GM23338 (cell line): ENCODE measurements around the gene NWD2. TPM values are rescaled to one million over a fixed set of nuclear protein-coding genes. Genes with fewer than 3 reads are reported as not detected.

Experiments used
- ATAC-seq: fragments of 200-7000 bp; cut with Tn5 transposase; 3 replicates; pipeline ENCODE4 v1.9.1; 2020
- DNase-seq: peaks from one replicate; pipeline ENCODE4 v3.0.0-alpha.2; 2015; ENCODE audit warnings: low spot score
- H2AFZ ChIP-seq: fragments of 200-600 bp; sonication (generic); 2 replicates; pipeline ENCODE4 v1.8.0; 2016; ENCODE audit warnings: antibody characterized with exemption, mild to moderate bottlenecking, moderate library complexity
- H3F3A ChIP-seq: fragments of 200-600 bp; sonication (generic); replicated peaks from 2 replicates; pipeline ENCODE4 v1.8.0; 2017; ENCODE audit warnings: antibody characterized with exemption, mixed run types, low read depth
- H3K27ac ChIP-seq: fragments of 200-600 bp; sonication (generic); 2 replicates; pipeline ENCODE4 v1.6.1; 2016; ENCODE audit warnings: low read depth
- H3K27me3 ChIP-seq: fragments of 200-600 bp; sonication (generic); 2 replicates; pipeline ENCODE4 v1.8.0; 2016; ENCODE audit warnings: mild to moderate bottlenecking, mixed run types, moderate library complexity; ENCODE audit not compliant: insufficient read depth
- H3K36me3 ChIP-seq: fragments of 200-600 bp; sonication (generic); 2 replicates; pipeline ENCODE4 v1.8.0; 2016; ENCODE audit warnings: mild to moderate bottlenecking; ENCODE audit not compliant: insufficient read depth
- H3K4me1 ChIP-seq: fragments of 200-600 bp; sonication (generic); 2 replicates; pipeline ENCODE4 v1.8.0; 2016; ENCODE audit warnings: mild to moderate bottlenecking, moderate library complexity; ENCODE audit not compliant: insufficient read depth
- H3K4me2 ChIP-seq: fragments of 200-600 bp; sonication (generic); 2 replicates; pipeline ENCODE4 v1.7.1; 2017; ENCODE audit warnings: mixed run types
- H3K4me3 ChIP-seq: fragments of 200-600 bp; sonication (generic); 2 replicates; pipeline ENCODE4 v1.6.1; 2016; ENCODE audit warnings: mixed run types
- H3K79me2 ChIP-seq: fragments of 200-600 bp; sonication (generic); replicated peaks from 2 replicates; pipeline ENCODE4 v1.8.0; 2017; ENCODE audit warnings: mild to moderate bottlenecking; ENCODE audit not compliant: insufficient read depth
- H3K9me2 ChIP-seq: fragments of 200-600 bp; sonication (generic); 2 replicates; pipeline ENCODE4 v1.8.0; 2017; ENCODE audit not compliant: insufficient read depth
- H4K20me1 ChIP-seq: fragments of 200-600 bp; sonication (generic); replicated peaks from 2 replicates; pipeline ENCODE4 v1.8.0; 2017; ENCODE audit warnings: mild to moderate bottlenecking; ENCODE audit not compliant: insufficient read depth
- H3K27ac Mint-ChIP-seq: 2 replicates; pipeline ENCODE4 v1.8.0; 2020; ENCODE audit warnings: inconsistent platforms, mild to moderate bottlenecking, moderate library complexity, mixed read lengths
- H3K27me3 Mint-ChIP-seq: 3 replicates; pipeline ENCODE4 v1.8.0; 2022; ENCODE audit warnings: low read depth, mild to moderate bottlenecking, moderate library complexity, mixed read lengths, inconsistent platforms; ENCODE audit not compliant: insufficient read depth, poor library complexity
- H3K36me3 Mint-ChIP-seq: 3 replicates; pipeline ENCODE4 v1.8.0; 2021; ENCODE audit warnings: low read depth, mild to moderate bottlenecking, inconsistent platforms, moderate library complexity, mixed read lengths
- H3K4me1 Mint-ChIP-seq: 3 replicates; pipeline ENCODE4 v1.8.0; 2020; ENCODE audit warnings: mild to moderate bottlenecking, inconsistent platforms, mixed read lengths
- H3K4me3 Mint-ChIP-seq: 3 replicates; pipeline ENCODE4 v1.8.0; 2021; ENCODE audit warnings: moderate library complexity, mild to moderate bottlenecking, inconsistent platforms, mixed read lengths
- H3K9me3 Mint-ChIP-seq: 3 replicates; pipeline ENCODE4 v1.8.0; 2020; ENCODE audit warnings: moderate library complexity, mild to moderate bottlenecking, inconsistent platforms, mixed read lengths
- CREB1 ChIP-seq: fragments of 250-450 bp; sonication (Bioruptor Pico); IDR thresholded peaks from 2 replicates; pipeline ENCODE4 v1.5.0; 2020; ENCODE audit warnings: low read depth, mild to moderate bottlenecking, moderate library complexity
- EZH2 ChIP-seq: fragments of 200-600 bp; sonication (generic); IDR thresholded peaks from one replicate; pipeline ENCODE4 v1.8.0; 2017; ENCODE audit warnings: antibody characterized with exemption, mild to moderate bottlenecking, low read depth; ENCODE audit not compliant: unreplicated experiment
- EZH2phosphoT487 ChIP-seq: fragments of 200-600 bp; sonication (generic); IDR thresholded peaks from one replicate; pipeline ENCODE4 v1.8.1; 2018; ENCODE audit warnings: antibody characterized with exemption; ENCODE audit not compliant: unreplicated experiment
- JUNB ChIP-seq: IDR thresholded peaks from one replicate; pipeline ENCODE4 v1.6.1; 2016; ENCODE audit warnings: antibody characterized with exemption; ENCODE audit not compliant: unreplicated experiment
- NANOG ChIP-seq: IDR thresholded peaks from 2 replicates; pipeline ENCODE4 v1.6.1; 2016; ENCODE audit warnings: antibody characterized with exemption, borderline replicate concordance
- POLR2AphosphoS5 ChIP-seq: IDR thresholded peaks from 2 replicates; pipeline ENCODE4 v1.6.1; 2016; ENCODE audit warnings: antibody characterized with exemption, low read depth
- REST ChIP-seq: IDR thresholded peaks from one replicate; pipeline ENCODE4 v1.6.1; 2018; ENCODE audit warnings: antibody characterized with exemption; ENCODE audit not compliant: unreplicated experiment
- STAT1 ChIP-seq: IDR thresholded peaks from one replicate; pipeline ENCODE4 v1.6.1; 2016; ENCODE audit warnings: antibody characterized with exemption; ENCODE audit not compliant: unreplicated experiment
- ZNF114 ChIP-seq: fragments of 250-450 bp; sonication (Bioruptor Pico); IDR thresholded peaks from 2 replicates; pipeline ENCODE4 v1.5.0; 2020; ENCODE audit warnings: mild to moderate bottlenecking, moderate library complexity
- ZNF331 ChIP-seq: fragments of 250-450 bp; sonication (Bioruptor Pico); IDR thresholded peaks from 2 replicates; pipeline ENCODE4 v1.5.0; 2020; ENCODE audit warnings: low read depth, mild to moderate bottlenecking, moderate library complexity
- ZNF462 ChIP-seq: fragments of 250-450 bp; sonication (Bioruptor Pico); IDR thresholded peaks from 2 replicates; pipeline ENCODE4 v1.5.0; 2020; ENCODE audit warnings: mild to moderate bottlenecking, moderate library complexity
- polyA plus RNA-seq: library from polyadenylated mRNA; unstranded; fragments of >200 nt; fragmentation: Nextera tagmentation; extraction: Ambion mirVana; gene quantifications from 2 replicates; pipeline ENCODE4 v1.2.1, GENCODE V29; 2016
- total RNA-seq: library from RNA; depleted of rRNA; stranded (reverse); fragments of >200 nt; shearing (Covaris generic); gene quantifications from 2 replicates; pipeline ENCODE4 v1.2.3, GENCODE V29; 2014
- TF ChIP-seq, protein P1 (sequence below): IDR thresholded peaks from 2 replicates; pipeline ENCODE4 v1.6.1; 2016; ENCODE audit warnings: antibody characterized with exemption
- TF ChIP-seq, protein P2 (sequence below), 2 experiments: fragments of 200-600 bp in 1 of 2; sonication (generic) in 1 of 2; conservative IDR thresholded peaks; 2 replicates each; pipeline versions ENCODE4 v1.5.1 to v1.6.1; 2016 to 2017; ENCODE audit warnings: antibody characterized with exemption in 2 of 2, low read depth in 2 of 2, mild to moderate bottlenecking in 2 of 2, moderate library complexity in 1 of 2

The NWD2 gene
- total and polyA plus RNA-seq, 2 experiments from 2014 or later, result 0.07 TPM; not detected in 1

GRCh38 chr4:37400241-37400881, 155.8 kb downstream of the NWD2 start:
- Histone ChIP-seq H3K4me1 (no peaks in the 10 kb centered on the region), H3F3A (no peaks in the 10 kb centered on the region), H3K27me3 (no peaks in the 10 kb centered on the region), H2AFZ (no peak overlapping the region), H4K20me1 (no peaks in the 10 kb centered on the region), H3K4me2 (no peak overlapping the region), H3K79me2 (no peaks in the 10 kb centered on the region), H3K9me2 (no peaks in the 10 kb centered on the region), H3K4me3 (no peak overlapping the region), H3K27ac (no peak overlapping the region), H3K36me3 (no peaks in the 10 kb centered on the region)
- TF ChIP-seq, protein P1, sequence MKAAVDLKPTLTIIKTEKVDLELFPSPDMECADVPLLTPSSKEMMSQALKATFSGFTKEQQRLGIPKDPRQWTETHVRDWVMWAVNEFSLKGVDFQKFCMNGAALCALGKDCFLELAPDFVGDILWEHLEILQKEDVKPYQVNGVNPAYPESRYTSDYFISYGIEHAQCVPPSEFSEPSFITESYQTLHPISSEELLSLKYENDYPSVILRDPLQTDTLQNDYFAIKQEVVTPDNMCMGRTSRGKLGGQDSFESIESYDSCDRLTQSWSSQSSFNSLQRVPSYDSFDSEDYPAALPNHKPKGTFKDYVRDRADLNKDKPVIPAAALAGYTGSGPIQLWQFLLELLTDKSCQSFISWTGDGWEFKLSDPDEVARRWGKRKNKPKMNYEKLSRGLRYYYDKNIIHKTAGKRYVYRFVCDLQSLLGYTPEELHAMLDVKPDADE, result no peak
- no peak for TF ChIP-seq ZNF462 (CRISPR knock-in tag)
- no peak for TF ChIP-seq REST
- no peak for TF ChIP-seq CREB1 (CRISPR knock-in tag)
- TF ChIP-seq NANOG, result no peak
- TF ChIP-seq, protein P2, sequence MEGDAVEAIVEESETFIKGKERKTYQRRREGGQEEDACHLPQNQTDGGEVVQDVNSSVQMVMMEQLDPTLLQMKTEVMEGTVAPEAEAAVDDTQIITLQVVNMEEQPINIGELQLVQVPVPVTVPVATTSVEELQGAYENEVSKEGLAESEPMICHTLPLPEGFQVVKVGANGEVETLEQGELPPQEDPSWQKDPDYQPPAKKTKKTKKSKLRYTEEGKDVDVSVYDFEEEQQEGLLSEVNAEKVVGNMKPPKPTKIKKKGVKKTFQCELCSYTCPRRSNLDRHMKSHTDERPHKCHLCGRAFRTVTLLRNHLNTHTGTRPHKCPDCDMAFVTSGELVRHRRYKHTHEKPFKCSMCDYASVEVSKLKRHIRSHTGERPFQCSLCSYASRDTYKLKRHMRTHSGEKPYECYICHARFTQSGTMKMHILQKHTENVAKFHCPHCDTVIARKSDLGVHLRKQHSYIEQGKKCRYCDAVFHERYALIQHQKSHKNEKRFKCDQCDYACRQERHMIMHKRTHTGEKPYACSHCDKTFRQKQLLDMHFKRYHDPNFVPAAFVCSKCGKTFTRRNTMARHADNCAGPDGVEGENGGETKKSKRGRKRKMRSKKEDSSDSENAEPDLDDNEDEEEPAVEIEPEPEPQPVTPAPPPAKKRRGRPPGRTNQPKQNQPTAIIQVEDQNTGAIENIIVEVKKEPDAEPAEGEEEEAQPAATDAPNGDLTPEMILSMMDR (conservative IDR thresholded peaks at IDR 0.05; ENCODE audit: low read depth in 2 of 2), result no peak
- no peak for TF ChIP-seq POLR2AphosphoS5
- TF ChIP-seq EZH2phosphoT487, result no peak
- TF ChIP-seq ZNF114, result no peak
- TF ChIP-seq EZH2, result no peak
- TF ChIP-seq ZNF331 (CRISPR knock-in tag), result no peak
- no peak for TF ChIP-seq STAT1
- no peak for TF ChIP-seq JUNB
- DNase-seq (no peak), ATAC-seq (no peak)
- Mint-ChIP-seq H3K27me3 (no peaks in the 10 kb centered on the region), H3K9me3 (peaks cover 5% of the 10 kb centered on the region; the same call in 2 of the 3 replicates), H3K4me3 (no peak overlapping the region), H3K4me1 (peaks cover 2% of the 10 kb centered on the region; the same call in 1 of the 3 replicates), H3K36me3 (0 out of 3 replicates have a peak, but pooled peaks cover 2% of the 10 kb centered on the region), H3K27ac (no peak overlapping the region)
